ENCODE measurements around the gene ZYG11B. TPM values are rescaled to one million over a fixed set of nuclear protein-coding genes. Genes with fewer than 3 reads are reported as not detected.
"Not testable (repeated sequence)": the region's sequence is repeated elsewhere in the genome, so short reads cannot be mapped to it uniquely, and the experiment has no call there.

The ZYG11B gene
- polyA plus RNA-seq, 1 donor from 2014 or later: 48.7 TPM

- no peaks in the 10 kb centered on the region for H4K20me1 ChIP-seq (ENCODE audit: insufficient read depth)
- H3K4me2 ChIP-seq (ENCODE audit: low read length): no peak overlapping the region
- H3F3A ChIP-seq (ENCODE audit: insufficient read depth, low read length, poor library complexity, severe bottlenecking): no peaks in the 10 kb centered on the region
- no peak overlapping the region for H3K4me3 ChIP-seq (ENCODE audit: low read length)
- no peaks in the 10 kb centered on the region for H3K9me3 ChIP-seq (ENCODE audit: low read length)
- no peak overlapping the region for H3K9ac ChIP-seq (ENCODE audit: low read length)
- H3K9me2 ChIP-seq (ENCODE audit: insufficient read depth, low read length): no peaks in the 10 kb centered on the region
- no peaks in the 10 kb centered on the region for H3K27me3 ChIP-seq (ENCODE audit: insufficient read depth, low read depth, low read length)
- no peaks in the 10 kb centered on the region for H3K36me3 ChIP-seq (ENCODE audit: insufficient read depth, low read length)
- no peaks in the 10 kb centered on the region for H3K79me2 ChIP-seq (replicated peaks; ENCODE audit: insufficient read depth, low read length)
- H3K27ac ChIP-seq (ENCODE audit: low read length): no peak overlapping the region
- no peak overlapping the region for H2AFZ ChIP-seq (ENCODE audit: low read depth, low read length)
- TF ChIP-seq TAF1 (IDR thresholded peaks at IDR 0.05; ENCODE audit: low read depth) (no peak), SMC3 (conservative IDR thresholded peaks at IDR 0.05; ENCODE audit: poor library complexity) (no peak), REST (IDR thresholded peaks at IDR 0.05; ENCODE audit: borderline replicate concordance) (no peak), CTCF (IDR thresholded peaks at IDR 0.05; ENCODE audit: poor library complexity, severe bottlenecking) (no peak), EP300 (conservative IDR thresholded peaks at IDR 0.05; ENCODE audit: poor library complexity, severe bottlenecking) (no peak), RAD21 (conservative IDR thresholded peaks at IDR 0.05) (no peak), EZH2 (IDR thresholded peaks at IDR 0.05; ENCODE audit: borderline replicate concordance, insufficient read depth, low read length, poor library complexity, severe bottlenecking) (no peak), MXI1 (conservative IDR thresholded peaks at IDR 0.05; ENCODE audit: poor library complexity, severe bottlenecking) (no peak), POLR2AphosphoS5 (IDR thresholded peaks at IDR 0.05) (no peak)
Measured at GRCh38 chr1:52814465-52814864, 88.2 kb downstream of the ZYG11B start.

- H4K20me1 ChIP-seq (ENCODE audit: insufficient read depth); H3K27me3 ChIP-seq (ENCODE audit: insufficient read depth, low read depth, low read length); H3K4me3 ChIP-seq (ENCODE audit: low read length); H3K79me2 ChIP-seq (replicated peaks; ENCODE audit: insufficient read depth, low read length); H3K4me2 ChIP-seq (ENCODE audit: low read length); H3F3A ChIP-seq (ENCODE audit: insufficient read depth, low read length, poor library complexity, severe bottlenecking); H2AFZ ChIP-seq (ENCODE audit: low read depth, low read length); H3K27ac ChIP-seq (ENCODE audit: low read length); H3K9ac ChIP-seq (ENCODE audit: low read length); H3K36me3 ChIP-seq (ENCODE audit: insufficient read depth, low read length); H3K9me3 ChIP-seq (ENCODE audit: low read length); H3K9me2 ChIP-seq (ENCODE audit: insufficient read depth, low read length): not testable (repeated sequence)
Measured at GRCh38 chr1:52820830-52821229, 94.6 kb downstream of the ZYG11B start.

GRCh38 chr1:52825868-52826267 lies 99.6 kb downstream of the ZYG11B start:
- Histone ChIP-seq H3K27me3 (ENCODE audit: insufficient read depth, low read depth, low read length) (no peaks in the 10 kb centered on the region), H3F3A (ENCODE audit: insufficient read depth, low read length, poor library complexity, severe bottlenecking) (no peaks in the 10 kb centered on the region), H3K27ac (ENCODE audit: low read length) (no peak overlapping the region), H2AFZ (ENCODE audit: low read depth, low read length) (no peak overlapping the region), H4K20me1 (ENCODE audit: insufficient read depth) (no peaks in the 10 kb centered on the region), H3K4me2 (ENCODE audit: low read length) (no peak overlapping the region), H3K36me3 (ENCODE audit: insufficient read depth, low read length) (peaks cover 6% of the 10 kb centered on the region), H3K9me2 (ENCODE audit: insufficient read depth, low read length) (no peaks in the 10 kb centered on the region), H3K4me3 (ENCODE audit: low read length) (no peak overlapping the region), H3K9me3 (ENCODE audit: low read length) (no peaks in the 10 kb centered on the region), H3K9ac (ENCODE audit: low read length) (no peak overlapping the region), H3K79me2 (replicated peaks; ENCODE audit: insufficient read depth, low read length) (no peaks in the 10 kb centered on the region)
- TF ChIP-seq CTCF (IDR thresholded peaks at IDR 0.05; ENCODE audit: poor library complexity, severe bottlenecking) (no peak), REST (IDR thresholded peaks at IDR 0.05; ENCODE audit: borderline replicate concordance) (no peak), MXI1 (conservative IDR thresholded peaks at IDR 0.05; ENCODE audit: poor library complexity, severe bottlenecking) (no peak), TAF1 (IDR thresholded peaks at IDR 0.05; ENCODE audit: low read depth) (no peak), EP300 (conservative IDR thresholded peaks at IDR 0.05; ENCODE audit: poor library complexity, severe bottlenecking) (no peak), EZH2 (IDR thresholded peaks at IDR 0.05; ENCODE audit: borderline replicate concordance, insufficient read depth, low read length, poor library complexity, severe bottlenecking) (no peak), SMC3 (conservative IDR thresholded peaks at IDR 0.05; ENCODE audit: poor library complexity) (no peak), RAD21 (conservative IDR thresholded peaks at IDR 0.05) (no peak), POLR2AphosphoS5 (IDR thresholded peaks at IDR 0.05) (no peak)

Measured in neural cell (in vitro differentiated cells).